ENCODE results near the gene ANXA11. TPM values are rescaled to one million over a fixed set of nuclear protein-coding genes. Genes with fewer than 3 reads are reported as not detected.

Gene ANXA11
- total and polyA plus RNA-seq, 2 of the 8 experiments (the other 6 are each of a cell fraction or from before 2014, with no cell fraction given), result 40.5 to 84.9 TPM

- no peak for TF ChIP-seq CHD7 (IDR thresholded peaks at IDR 0.05; ENCODE audit: insufficient replicate concordance, low read length)
- no peak for TF ChIP-seq CHD2 (IDR thresholded peaks at IDR 0.05; ENCODE audit: low read length)
- TF ChIP-seq TCF12 (IDR thresholded peaks at IDR 0.05; ENCODE audit: low read depth, low read length), result no peak
- no peak for TF ChIP-seq SP1 (IDR thresholded peaks at IDR 0.05; ENCODE audit: low read depth, low read length)
- no peak for TF ChIP-seq HDAC6 (IDR thresholded peaks at IDR 0.05; ENCODE audit: low read depth, low read length)
- TF ChIP-seq RXRA (IDR thresholded peaks at IDR 0.05; ENCODE audit: insufficient read depth, low read depth, low read length), result no peak
- TF ChIP-seq TBP (IDR thresholded peaks at IDR 0.05; ENCODE audit: low read depth, low read length), result no peak
- no peak for TF ChIP-seq CREB1 (IDR thresholded peaks at IDR 0.05)
- no peak for TF ChIP-seq EZH2 (IDR thresholded peaks at IDR 0.05; ENCODE audit: low read depth, low read length, severe bottlenecking)
- no peak for TF ChIP-seq EP300 (IDR thresholded peaks at IDR 0.05; ENCODE audit: borderline replicate concordance in 1 of 2, low read depth in 2 of 2, low read length in 2 of 2)
- TF ChIP-seq SIX5 (IDR thresholded peaks at IDR 0.05; ENCODE audit: low read depth, low read length), result no peak
Observed at GRCh38 chr10:80141696-80142460, 63.5 kb downstream of the ANXA11 start (continued).
